Measurements from ENCODE around the gene CACTIN.

GRCh38 chr19:3669082-3669946, 42.7 kb upstream of the CACTIN start:
- TF ChIP-seq POLR2AphosphoS5 (IDR thresholded peaks at IDR 0.05) (no peak), CTCF (IDR thresholded peaks at IDR 0.05) (no peak)
